ENCODE results near the gene PUDP.

DNA sequence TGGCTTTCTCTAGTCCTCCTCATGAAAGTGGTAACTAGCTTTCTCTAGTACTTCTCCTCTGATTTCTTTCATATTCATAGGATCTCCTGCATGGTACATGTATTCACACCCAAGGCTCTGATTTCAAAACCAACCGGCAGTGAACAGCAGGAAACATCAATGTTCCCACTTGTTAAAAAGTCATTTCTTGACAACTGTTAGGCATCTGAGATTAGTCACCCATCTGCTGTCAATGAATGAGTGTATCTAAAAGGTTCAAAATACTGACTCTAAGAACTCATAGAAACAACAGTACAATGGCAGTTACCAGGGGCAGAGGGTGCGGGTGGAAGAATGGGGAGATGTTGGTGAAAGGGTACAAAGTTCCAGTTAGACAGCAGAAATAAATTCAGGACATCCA, 31.5 kb upstream of the PUDP start:
- TF ChIP-seq FOXA2 (IDR thresholded peaks at IDR 0.05) (no peak), MAX (IDR thresholded peaks at IDR 0.05) (no peak)

Measured in liver (tissue), 1 donor.